HL-60/S4 treated with phorbol 12-myristate 13-acetate at 8.2 ng/mL for 4 days and 3 days (cell line): Measurements from ENCODE around the gene GNAT2.

Experiments
- in situ Hi-C: fragments of 300-500 bp; cut with MboI; formaldehyde crosslinking; loops from 2 replicates; pipeline ENCODE4 v1.15.0; 2022; ENCODE audit warnings: low sequenced_read_pairs

GNAT2 gene

DNA sequence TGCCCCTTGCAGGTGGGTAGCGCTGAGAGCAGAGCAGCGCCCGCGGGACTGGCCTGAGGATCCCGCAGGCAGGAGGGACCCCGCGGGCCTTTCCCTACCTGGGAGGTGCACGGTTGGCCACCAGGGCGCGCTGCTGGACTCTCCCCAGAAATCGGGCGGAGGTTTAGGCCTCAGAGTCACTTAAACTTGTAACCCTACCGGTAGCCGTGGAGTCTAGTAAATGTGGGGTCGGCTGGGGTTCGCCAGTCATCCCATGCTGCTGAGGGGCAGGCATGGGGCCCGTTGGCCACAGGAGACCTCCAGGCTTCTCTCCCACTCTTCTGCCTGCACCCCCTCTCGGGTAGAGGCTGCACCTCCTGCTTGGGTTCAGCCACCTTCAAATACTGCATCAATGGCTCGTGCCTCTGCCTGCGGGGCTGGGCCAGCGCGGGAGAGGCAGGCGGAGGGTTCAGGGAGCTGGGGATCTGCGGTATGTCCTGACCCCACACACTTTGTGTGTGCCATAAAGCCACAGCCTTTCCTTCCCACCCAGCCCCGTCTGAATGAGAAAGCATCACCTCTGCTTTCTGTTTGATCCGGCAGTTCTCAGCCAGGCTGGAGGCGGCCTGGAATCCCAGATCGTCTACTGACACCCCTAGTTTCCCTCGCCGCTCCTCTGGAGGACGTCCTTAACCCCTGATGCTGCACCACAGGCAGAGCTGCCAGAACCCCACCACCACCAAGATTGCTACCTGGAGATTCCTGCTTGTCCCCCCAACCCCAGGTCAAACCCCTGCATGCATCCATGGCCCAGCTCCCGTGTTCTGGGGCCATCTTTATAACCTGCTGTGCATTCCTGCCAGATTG lies 24.2 kb upstream of the GNAT2 start:
- in situ Hi-C loops, result loop anchor here (5.0 kb wide), 1 partner anchor 129 kb away; no protein-coding TSS in a partner anchor

DNA sequence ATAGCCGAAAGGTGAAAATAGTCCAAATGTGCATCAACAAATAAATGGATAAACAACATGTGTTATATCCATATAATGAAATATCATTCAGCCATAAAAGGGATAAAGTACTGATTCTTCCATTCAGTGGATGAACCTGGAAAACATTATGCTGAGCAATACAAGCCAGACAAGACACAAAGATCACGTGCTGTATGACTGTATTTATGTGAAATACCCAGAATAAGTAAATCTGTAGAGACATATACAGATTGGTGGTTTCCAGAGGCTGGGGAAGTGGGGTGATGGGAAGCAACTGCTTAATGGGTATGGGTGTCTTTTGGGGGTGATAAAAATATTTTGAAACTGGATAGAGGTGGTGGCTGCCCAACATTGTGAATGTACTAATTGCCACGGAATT lies 23.2 kb upstream of the GNAT2 start:
- in situ Hi-C loops, result loop anchor here (5.0 kb wide), 1 partner anchor 130 kb away; no protein-coding TSS in a partner anchor

DNA sequence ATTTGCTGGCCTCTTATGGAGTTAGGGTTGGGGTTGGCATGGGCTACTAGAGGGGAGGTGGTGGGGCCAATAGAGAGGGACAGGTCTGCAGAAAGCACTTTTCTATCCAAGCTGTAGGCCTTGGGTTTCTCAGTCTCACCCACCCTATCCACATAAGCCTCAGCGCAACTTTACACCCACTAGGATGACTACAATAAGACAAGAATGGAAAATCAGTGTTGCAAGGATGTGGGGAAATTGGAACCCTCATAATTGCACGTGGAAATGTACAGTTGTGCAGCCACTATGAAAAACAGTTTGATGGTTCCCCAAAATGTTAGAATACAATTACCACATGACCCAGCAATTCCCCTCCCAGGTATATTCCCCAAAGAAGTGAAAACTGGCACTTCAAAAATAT lies 22.4 kb upstream of the GNAT2 start:
- in situ Hi-C loops, result loop anchor here (5.0 kb wide), 1 partner anchor 130 kb away; no protein-coding TSS in a partner anchor

DNA sequence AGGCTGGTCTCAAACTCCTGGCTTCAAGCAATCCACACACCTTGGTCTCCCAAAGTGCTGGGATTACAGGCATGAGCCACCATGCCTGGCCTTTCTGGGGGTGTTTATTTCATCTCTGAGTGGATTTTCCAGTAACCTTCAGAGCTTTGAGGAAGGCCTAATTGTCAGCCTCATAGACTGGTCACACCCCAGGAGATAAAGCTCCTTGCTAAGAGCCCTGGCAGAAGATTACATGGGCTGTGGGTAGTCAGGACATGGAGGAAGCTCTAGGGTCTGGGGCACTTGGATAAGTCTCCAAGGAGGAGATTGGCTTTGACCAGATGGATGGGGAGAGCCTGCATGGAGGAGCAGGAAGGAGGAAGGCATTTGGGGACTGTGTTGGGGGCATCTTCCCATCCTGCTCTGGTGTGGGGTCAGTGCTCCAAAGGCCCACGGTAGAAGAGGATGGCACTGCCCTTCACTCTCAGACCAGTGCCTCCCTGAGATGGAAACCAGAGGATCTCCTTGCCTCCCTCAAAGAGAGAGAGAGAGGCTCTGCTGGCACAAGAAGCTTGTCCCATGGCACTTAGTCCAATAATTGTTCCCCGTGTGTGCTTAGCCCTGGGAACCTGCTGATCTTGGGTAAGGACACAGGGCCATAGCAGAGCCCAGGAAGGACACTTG lies 21.8 kb upstream of the GNAT2 start:
- in situ Hi-C loops, result loop anchor here (5.0 kb wide), 1 partner anchor 131 kb away; no protein-coding TSS in a partner anchor

DNA sequence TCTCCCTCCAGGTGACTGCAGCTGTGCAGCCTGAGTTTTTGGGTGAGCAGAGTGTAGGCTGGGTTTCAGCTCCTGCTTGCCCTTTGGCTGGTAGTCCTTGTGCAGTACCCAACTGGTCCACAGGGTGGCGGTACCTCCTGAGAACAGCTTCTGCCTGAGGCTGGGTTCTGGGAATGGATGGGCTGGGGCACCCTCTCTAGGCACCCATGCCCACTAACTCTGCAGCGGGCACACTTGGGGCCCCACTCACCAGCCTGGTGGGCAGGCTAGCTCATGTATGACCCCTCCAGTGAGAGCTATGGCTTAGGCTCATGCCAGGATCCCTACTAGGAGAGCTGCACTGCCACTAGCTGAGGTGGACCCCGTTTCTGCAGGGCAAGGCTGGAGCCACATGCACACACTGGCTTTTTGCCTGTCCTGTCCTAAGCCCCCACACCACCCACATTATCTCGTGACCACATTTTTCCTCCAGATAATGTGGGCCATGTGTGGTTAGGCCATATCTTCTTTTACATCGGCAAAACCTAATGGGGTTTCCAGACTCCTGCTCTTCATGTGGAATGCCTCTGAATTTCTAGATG lies 21.0 kb upstream of the GNAT2 start:
- in situ Hi-C loops, result loop anchor here (5.0 kb wide), 1 partner anchor 132 kb away; no protein-coding TSS in a partner anchor

DNA sequence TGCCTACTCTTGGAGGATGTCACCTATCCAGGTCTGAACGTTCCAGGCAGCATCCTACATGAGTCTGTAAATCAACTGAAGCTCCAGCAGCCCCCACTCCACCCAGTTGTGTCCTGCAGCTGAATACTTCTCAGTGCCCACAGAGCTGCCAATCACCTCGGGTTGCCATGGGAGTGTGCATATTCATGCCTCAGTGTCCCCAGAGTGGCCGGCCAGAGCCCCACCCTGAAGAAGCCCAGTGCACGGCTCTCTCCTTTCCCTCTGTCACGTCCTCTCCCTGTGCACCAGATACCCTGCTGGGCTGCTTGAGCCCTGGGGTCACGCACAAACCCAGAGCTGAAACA lies 20.4 kb upstream of the GNAT2 start:
- in situ Hi-C loops, result loop anchor here (5.0 to 10.0 kb wide), 2 partner anchors 95 to 132 kb away; partner anchors contain the start of gene GNAI3

DNA sequence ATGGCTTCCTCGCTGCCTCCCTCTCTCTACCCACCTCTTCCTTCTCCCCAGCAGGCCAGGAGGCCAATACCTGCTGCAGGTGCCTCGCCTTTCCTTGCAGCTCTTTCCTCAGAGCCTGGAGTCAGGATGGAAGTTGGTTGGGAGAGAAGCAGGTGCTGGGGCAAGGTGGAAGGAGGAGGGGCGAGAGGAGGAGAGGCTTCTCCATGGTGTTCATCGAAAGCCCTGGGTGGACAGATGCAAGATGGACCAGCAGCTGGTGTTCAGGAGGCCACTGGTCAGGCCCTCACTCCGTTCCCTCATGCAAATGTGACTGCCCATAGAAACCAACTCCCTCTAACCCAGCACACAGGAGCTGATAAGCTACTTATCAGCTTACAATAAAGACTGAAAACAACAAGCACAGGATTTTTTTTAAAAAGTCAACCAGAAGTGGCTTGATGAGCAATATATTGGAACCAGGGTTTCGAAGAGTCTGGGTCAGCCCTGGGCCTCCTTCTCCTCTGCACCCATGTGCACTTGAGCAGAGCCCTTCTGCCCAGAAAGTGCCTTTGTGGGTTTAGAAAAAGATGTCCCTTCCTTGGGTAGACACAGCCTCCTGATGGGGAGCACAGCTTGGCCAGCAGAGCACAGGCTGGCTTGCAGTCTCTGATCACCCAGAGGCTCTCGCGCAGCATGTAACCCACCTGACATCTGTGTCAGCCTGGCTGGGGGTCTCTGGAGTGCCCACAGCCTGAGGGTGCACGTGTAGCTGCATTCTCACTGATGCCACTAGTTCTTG lies 19.8 kb upstream of the GNAT2 start:
- in situ Hi-C loops, result loop anchor here (10.0 kb wide), 1 partner anchor 94 kb away; the partner anchor contains the start of gene GNAI3

DNA sequence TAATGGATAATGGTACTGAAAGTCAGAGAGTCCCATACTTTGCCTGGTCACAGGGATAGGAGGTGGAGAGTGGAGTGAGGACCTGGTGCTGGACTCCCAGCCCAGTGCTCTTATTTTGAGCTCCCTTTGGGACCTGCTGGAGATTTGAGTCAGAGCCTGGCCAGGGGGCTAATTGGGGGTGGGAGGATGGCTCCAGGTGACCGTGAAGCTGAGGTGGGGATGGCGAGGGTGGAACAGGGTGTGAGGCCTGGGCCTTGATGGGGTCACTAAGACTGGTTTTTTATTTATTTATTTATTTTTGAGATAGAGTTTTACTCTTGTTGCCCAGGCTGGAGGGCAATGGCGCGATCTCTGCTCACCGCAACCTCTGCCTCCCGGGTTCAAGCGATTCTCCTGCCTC lies 18.0 kb upstream of the GNAT2 start:
- in situ Hi-C loops, result loop anchor here (10.0 kb wide), 1 partner anchor 93 kb away; the partner anchor contains the start of gene GNAI3

DNA sequence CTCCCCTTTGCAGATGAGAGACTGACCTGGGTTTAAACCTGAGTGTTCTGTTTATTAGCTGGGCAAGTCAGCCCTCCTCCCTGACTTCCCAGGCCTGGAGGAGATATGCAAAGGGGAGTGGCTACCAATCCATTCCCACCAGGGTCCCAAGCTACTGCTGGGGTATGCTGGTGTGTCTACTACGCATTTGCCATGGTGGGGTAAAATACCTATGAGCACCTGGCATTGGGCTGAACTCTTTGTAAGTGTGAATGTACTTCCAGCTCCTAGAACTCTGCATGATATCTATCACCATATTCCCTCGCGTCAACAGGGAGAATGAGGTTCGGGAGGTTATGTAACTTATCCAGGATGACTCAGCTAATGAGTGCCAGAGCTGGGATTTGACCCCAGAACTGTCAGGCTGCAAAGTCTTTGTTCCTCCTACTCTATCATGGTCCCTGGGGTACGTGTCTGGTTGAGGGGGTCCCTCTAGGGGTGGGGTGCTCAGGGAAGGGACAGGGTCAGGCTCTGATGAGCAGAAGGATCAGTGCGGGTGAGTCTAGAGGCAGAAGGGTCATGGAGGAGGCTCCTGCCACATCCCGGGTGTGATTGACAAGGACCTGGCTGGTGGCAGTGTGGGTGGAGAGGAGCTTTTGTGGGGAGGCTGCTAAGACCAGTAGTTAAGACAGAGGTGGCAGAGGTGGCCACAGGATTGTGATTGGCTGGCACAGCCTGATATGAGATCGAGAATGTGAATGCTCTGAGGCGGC lies 17.0 kb upstream of the GNAT2 start:
- in situ Hi-C loops, result loop anchor here (10.0 kb wide), 1 partner anchor 92 kb away; the partner anchor contains the start of gene GNAI3

DNA sequence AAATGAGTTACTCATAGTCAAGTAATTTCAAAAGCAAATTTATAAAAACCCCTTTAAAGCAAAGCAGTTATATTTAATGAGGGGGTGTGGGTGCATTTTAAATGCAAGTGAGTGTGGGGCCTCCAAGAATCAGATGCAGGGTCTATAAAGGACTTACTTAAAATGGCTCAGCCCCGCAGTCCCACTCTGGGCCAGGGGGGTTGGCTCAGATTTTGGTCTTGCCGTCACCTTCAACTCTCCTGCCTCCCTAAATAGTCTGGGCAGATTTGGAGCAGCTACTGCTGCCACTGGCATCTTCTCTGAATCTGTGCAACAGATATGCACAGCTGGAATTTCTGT lies 16.4 kb upstream of the GNAT2 start:
- in situ Hi-C loops, result loop anchor here (10.0 kb wide), 1 partner anchor 91 kb away; the partner anchor contains the start of gene GNAI3

DNA sequence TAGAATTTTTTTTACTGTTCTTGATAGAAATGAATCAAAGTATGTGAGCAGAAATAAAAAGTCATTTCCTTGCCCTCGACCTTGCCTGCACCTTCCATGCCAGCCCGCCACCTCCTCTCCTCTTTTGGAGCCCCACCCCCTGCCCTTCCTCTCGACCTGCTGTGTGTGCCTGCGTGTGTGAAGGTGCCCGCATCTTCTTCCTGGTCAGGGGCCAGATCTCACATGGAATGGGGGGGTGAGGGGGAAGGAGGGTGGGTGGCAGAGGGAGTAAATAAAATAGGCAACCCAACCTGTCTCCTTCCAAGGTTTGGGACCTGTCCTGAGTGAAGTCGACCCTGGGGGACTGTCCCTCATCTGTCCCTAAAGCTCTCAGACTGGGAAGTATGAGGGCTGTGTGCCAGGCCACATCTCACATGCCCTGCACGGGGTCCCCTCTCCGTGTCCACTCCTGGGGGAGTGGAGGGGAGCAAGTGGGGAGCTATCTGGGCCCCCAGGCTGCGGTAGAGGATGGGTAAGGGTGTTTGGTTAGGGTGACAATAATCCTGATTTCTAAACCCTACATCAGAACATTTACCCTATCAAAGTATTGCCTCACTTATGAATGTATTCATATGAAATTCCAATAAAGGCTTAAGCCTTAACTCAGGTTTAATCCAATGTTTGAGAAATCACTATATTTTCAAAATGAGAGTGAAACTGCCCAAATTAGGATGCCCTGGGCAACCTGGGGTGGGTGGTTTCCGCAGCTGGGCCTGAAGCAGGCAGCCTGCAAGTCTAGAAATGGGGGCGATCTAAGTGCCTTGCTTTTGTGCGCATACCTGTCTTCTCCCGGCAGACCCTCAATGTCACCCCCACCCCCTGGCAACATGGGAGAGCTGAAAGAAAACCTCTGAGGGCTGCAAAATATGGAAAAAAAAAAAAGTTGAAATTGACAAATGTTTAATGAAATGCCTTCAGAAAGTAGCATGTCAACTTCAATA lies 15.6 kb upstream of the GNAT2 start:
- in situ Hi-C loops, result loop anchor here (10.0 kb wide), 1 partner anchor 90 kb away; the partner anchor contains the start of gene GNAI3

DNA sequence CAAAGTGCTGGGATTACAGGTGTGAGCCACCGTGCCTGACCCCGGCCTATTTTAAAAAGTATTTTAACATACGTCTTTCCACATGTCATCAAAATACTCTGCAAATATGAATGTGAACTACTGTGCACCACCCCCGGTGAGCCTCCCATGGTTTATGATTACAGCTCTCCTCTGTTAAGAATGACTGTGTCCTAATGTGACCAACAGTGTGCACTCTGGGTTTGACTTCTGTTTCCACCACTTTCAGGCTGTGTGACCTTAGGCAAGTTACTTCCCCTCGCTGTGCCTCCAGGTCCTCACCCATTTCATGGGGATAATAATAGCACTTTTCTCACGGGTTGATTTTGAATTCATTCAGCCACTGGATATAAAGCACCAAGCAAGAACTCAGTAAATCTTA lies 14.9 kb upstream of the GNAT2 start:
- in situ Hi-C loops, result loop anchor here (10.0 kb wide), 1 partner anchor 89 kb away; the partner anchor contains the start of gene GNAI3

DNA sequence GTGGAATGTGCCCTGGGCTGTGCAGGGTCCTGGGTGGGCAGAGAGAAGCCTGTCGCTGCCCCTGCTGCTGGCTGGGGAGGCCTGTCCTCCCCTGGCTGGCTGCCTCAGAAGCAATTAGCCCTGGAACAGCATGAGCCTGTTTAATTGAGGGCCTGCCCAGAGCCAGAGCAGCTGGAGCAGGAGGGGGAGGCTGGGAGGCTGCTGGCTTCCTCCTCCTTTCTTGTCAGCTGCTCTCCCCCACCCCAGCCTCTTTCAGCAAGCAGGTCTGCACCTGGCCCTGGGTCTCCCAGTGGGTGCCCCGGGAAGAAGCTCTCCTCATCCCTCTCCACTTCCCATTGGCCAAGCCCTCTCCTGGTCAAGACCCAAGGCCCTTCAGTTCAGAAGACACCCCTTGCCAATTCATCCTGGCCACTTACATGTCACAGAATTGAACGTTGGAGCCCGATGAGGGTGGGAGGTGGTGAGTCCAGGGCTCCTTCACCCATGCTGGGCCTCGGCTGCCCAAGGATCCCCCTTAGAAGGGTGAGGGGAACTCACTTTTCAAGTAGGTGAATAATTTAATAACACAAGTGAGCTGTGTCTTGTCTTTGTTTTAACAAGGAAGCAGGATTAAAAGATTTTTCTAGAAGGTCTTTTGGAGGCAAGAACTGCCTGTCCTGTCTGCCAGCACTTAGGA lies 13.4 kb upstream of the GNAT2 start:
- in situ Hi-C loops, result loop anchor here (10.0 kb wide), 1 partner anchor 88 kb away; the partner anchor contains the start of gene GNAI3

DNA sequence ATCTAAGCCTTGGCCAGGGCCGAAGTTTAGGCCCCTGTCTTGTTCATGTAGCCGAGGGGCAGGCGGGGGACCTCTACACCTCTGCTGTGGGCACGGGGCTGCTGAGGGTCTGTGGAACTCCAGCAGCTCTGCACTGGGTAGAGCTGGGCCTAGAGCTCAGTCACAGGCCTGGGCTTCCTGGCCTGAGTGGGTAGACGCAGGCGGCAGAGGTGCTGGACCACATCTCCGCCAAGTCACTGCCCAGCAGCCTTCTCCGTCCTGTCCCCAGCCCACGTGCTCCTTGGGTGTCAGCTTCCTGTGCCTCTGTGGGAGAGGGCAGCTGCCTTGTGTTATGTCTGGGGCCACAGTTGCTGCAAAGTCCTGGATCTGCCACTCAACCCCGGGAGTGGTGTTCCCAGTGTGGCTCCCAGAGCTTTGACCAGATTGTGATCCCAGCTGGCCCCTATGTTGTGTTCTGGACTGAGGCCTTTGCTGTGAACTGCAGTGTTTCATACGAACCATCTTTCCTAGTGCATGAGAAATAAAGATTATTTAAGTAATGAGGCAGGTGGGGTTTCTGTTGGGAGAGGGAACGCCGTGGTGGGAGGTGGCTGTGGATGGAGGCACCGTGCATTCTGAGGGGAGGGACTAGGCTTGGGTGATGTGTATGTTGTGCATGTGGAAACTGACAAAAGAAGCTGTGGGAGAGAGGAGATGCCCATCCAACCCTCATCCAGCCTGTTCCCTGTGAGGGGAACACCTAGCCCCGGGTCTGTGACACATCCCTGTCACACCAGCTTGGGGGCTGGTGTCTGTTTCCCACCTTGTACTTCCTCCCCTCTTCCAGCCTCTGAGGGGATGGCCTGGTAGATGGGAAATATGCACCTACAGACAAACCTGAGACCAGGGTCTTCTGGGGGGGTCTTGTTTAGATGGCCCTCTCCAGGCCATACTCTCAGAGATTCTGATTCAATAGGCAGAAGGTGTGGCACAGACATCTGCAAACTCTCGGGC lies 12.4 kb upstream of the GNAT2 start:
- in situ Hi-C loops, result loop anchor here (10.0 kb wide), 1 partner anchor 87 kb away; the partner anchor contains the start of gene GNAI3

DNA sequence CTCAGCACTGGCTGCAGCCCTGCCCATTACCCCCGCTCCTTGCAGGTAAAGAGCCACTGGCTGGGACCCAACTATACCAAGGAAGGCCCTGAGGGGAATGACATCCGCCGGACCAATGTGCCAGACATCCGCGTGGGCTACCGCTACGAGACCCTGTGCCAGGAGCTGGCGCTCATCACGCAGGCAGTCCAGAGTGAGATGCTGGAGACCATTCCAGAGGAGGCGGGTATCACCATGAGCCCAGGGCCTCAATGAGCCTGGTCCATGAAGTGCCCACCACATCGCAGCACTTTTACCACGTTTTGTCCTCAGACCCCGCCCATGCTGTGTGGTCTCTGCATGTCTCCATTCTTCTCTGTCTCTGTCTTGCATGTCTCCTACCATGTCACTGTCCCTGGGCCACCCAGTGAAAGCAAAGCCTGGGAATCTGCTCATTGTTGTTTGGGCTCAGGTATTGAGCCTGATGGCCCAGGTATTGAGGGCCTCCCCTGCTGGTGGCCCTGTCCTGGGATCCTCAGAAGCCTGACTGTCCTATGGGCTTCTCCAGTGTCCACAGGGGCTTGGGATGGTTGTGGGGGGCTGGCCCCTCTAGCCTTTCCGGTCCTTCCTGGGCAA lies 11.6 kb upstream of the GNAT2 start:
- in situ Hi-C loops, result loop anchor here (10.0 kb wide), 1 partner anchor 86 kb away; the partner anchor contains the start of gene GNAI3
